IMR-90 (cell line): ENCODE results near the gene IRF2BP2. TPM values are rescaled to one million over a fixed set of nuclear protein-coding genes. Genes with fewer than 3 reads are reported as not detected.
A peak's percentile ranks its signal among the peaks of the same experiment; 100 is the strongest.

Experiments used
- ATAC-seq: fragments of 200-7000 bp; cut with Tn5 transposase; 2 replicates; pipeline ENCODE4 v1.9.1; 2020; ENCODE audit warnings: low read depth, mild to moderate bottlenecking, moderate library complexity
- BruUV-seq: library from RNA; stranded (reverse); fragments of 400-500 nt; replicated peaks from 2 replicates; lab custom pipeline; 2021; lab: Mats Ljungman, UMichigan
- CTCF ChIA-PET: fragments of 300-600 bp; formaldehyde crosslinking; extraction: SDS; loops from one replicate; lab custom pipeline; 2021; ENCODE audit warnings: antibody characterized with exemption; lab: Yijun Ruan, JAX
- POLR2A ChIA-PET: fragments of 300-600 bp; sonication (Branson Sonifier 250); formaldehyde crosslinking; loops from one replicate; lab custom pipeline; 2022; ENCODE audit warnings: antibody characterized with exemption; ENCODE audit not compliant: unreplicated experiment; lab: Charles Lee
- DNase-seq: peaks from one replicate; pipeline ENCODE4 v3.0.0; 2013
- H2AFZ ChIP-seq: replicated peaks from 2 replicates; pipeline ENCODE3; 2013; ENCODE audit warnings: low read length, mild to moderate bottlenecking; ENCODE audit not compliant: poor library complexity
- H2AK5ac ChIP-seq: 2 replicates; pipeline ENCODE4 v1.6.1; 2013; ENCODE audit warnings: low read depth, low read length, inconsistent platforms
- H2AK9ac ChIP-seq: replicated peaks from 2 replicates; pipeline ENCODE3; 2013; ENCODE audit warnings: mild to moderate bottlenecking, low read depth, low read length, moderate library complexity; ENCODE audit not compliant: poor library complexity
- H2BK120ac ChIP-seq: 2 replicates; pipeline ENCODE4 v1.6.1; 2013; ENCODE audit warnings: low read depth, low read length, inconsistent platforms
- H2BK15ac ChIP-seq: 3 replicates; pipeline ENCODE4 v1.6.1; 2013; ENCODE audit warnings: low read depth, low read length, inconsistent platforms
- H2BK20ac ChIP-seq: 2 replicates; pipeline ENCODE4 v1.6.1; 2013; ENCODE audit warnings: low read depth, mild to moderate bottlenecking, inconsistent platforms, low read length, moderate library complexity
- H2BK5ac ChIP-seq: 2 replicates; pipeline ENCODE4 v1.6.1; 2013; ENCODE audit warnings: mild to moderate bottlenecking, low read depth, low read length, inconsistent platforms; ENCODE audit not compliant: poor library complexity, severe bottlenecking
- H3K14ac ChIP-seq: replicated peaks from 2 replicates; pipeline ENCODE4 v1.6.1; 2013; ENCODE audit warnings: low read depth, low read length, inconsistent platforms
- H3K18ac ChIP-seq: 2 replicates; pipeline ENCODE4 v1.6.1; 2013; ENCODE audit warnings: low read depth, low read length, control low read depth
- H3K23ac ChIP-seq: 2 replicates; pipeline ENCODE4 v1.6.1; 2013; ENCODE audit warnings: low read depth, low read length, inconsistent platforms
- H3K27ac ChIP-seq: 2 replicates; pipeline ENCODE4 v1.5.1; 2013; ENCODE audit warnings: mild to moderate bottlenecking, control low read depth, low read length; ENCODE audit not compliant: insufficient read depth
- H3K27me3 ChIP-seq: 2 replicates; pipeline ENCODE4 v1.6.1; 2013; ENCODE audit warnings: low read length; ENCODE audit not compliant: control insufficient read depth, insufficient read depth
- H3K36me3 ChIP-seq: 2 replicates; pipeline ENCODE4 v1.6.1; 2013; ENCODE audit warnings: low read length, mixed read lengths; ENCODE audit not compliant: control insufficient read depth, insufficient read depth
- H3K4ac ChIP-seq: 2 replicates; pipeline ENCODE4 v1.6.1; 2013; ENCODE audit warnings: low read depth, low read length, inconsistent platforms
- H3K4me1 ChIP-seq: 2 replicates; pipeline ENCODE4 v1.6.1; 2013; ENCODE audit warnings: low read length, mixed read lengths; ENCODE audit not compliant: control insufficient read depth, insufficient read depth
- H3K4me2 ChIP-seq: 2 replicates; pipeline ENCODE4 v1.6.1; 2013; ENCODE audit warnings: low read depth, mild to moderate bottlenecking, control low read depth, low read length, moderate library complexity
- H3K4me3 ChIP-seq: 2 replicates; pipeline ENCODE4 v1.5.1; 2013; ENCODE audit warnings: low read depth, mild to moderate bottlenecking, control low read depth, low read length, moderate library complexity; ENCODE audit not compliant: insufficient read depth
- H3K56ac ChIP-seq: 2 replicates; pipeline ENCODE4 v1.6.1; 2013; ENCODE audit warnings: low read length, inconsistent platforms; ENCODE audit not compliant: insufficient read depth; ENCODE audit errors: extremely low read depth
- H3K79me1 ChIP-seq, 2 experiments: 2 replicates each; pipeline ENCODE4 v1.6.1; 2013; ENCODE audit warnings: low read length in 2 of 2, inconsistent platforms in 1 of 2, low read depth in 1 of 2
- H3K9ac ChIP-seq: 2 replicates; pipeline ENCODE4 v1.6.1; 2013; ENCODE audit warnings: low read depth, low read length, control low read depth
- H3K9me1 ChIP-seq: 2 replicates; pipeline ENCODE4 v1.6.1; 2013; ENCODE audit warnings: low read length, inconsistent platforms; ENCODE audit not compliant: insufficient read depth
- H3K9me3 ChIP-seq: 2 replicates; pipeline ENCODE4 v1.6.1; 2013; ENCODE audit warnings: low read length; ENCODE audit not compliant: control insufficient read depth, insufficient read depth
- H4K20me1 ChIP-seq: 2 replicates; pipeline ENCODE4 v1.6.1; 2013; ENCODE audit warnings: low read length, inconsistent platforms; ENCODE audit not compliant: insufficient read depth
- H4K5ac ChIP-seq: 2 replicates; pipeline ENCODE4 v1.6.1; 2013; ENCODE audit warnings: mild to moderate bottlenecking, low read depth, low read length, control low read depth
- H4K8ac ChIP-seq, 2 experiments: 2 replicates each; pipeline ENCODE4 v1.6.1; 2013; ENCODE audit warnings: low read depth in 2 of 2, low read length in 2 of 2, control low read depth in 1 of 2, inconsistent platforms in 1 of 2
- H4K91ac ChIP-seq: 2 replicates; pipeline ENCODE4 v1.6.1; 2013; ENCODE audit warnings: low read depth, low read length, inconsistent platforms; ENCODE audit not compliant: insufficient read depth
- BHLHE40 ChIP-seq: fragments of 150-350 bp; IDR thresholded peaks from 2 replicates; pipeline ENCODE4 v1.6.1; 2016; ENCODE audit warnings: mild to moderate bottlenecking, low read depth, low read length
- CEBPB ChIP-seq: IDR thresholded peaks from 2 replicates; pipeline ENCODE4 v1.6.1; 2012; ENCODE audit warnings: low read depth, low read length, improper control_type of control experiment
- CHD1 ChIP-seq: IDR thresholded peaks from 2 replicates; pipeline ENCODE4 v1.6.1; 2012; ENCODE audit warnings: low read depth, low read length, improper control_type of control experiment
- ELK1 ChIP-seq: fragments of 150-350 bp; IDR thresholded peaks from 2 replicates; pipeline ENCODE4 v1.6.1; 2016; ENCODE audit warnings: low read depth, mild to moderate bottlenecking, low read length, moderate library complexity, borderline replicate concordance
- FOS ChIP-seq: fragments of 150-350 bp; IDR thresholded peaks from 2 replicates; pipeline ENCODE4 v1.6.1; 2016; ENCODE audit warnings: low read depth, low read length
- MAFK ChIP-seq: IDR thresholded peaks from 2 replicates; pipeline ENCODE4 v1.6.1; 2012; ENCODE audit warnings: low read depth, low read length, improper control_type of control experiment
- MAZ ChIP-seq: IDR thresholded peaks from 2 replicates; pipeline ENCODE4 v1.6.1; 2012; ENCODE audit warnings: low read depth, mild to moderate bottlenecking, low read length, improper control_type of control experiment, moderate library complexity, borderline replicate concordance
- MXI1 ChIP-seq: IDR thresholded peaks from 2 replicates; pipeline ENCODE4 v1.6.1; 2012; ENCODE audit warnings: low read depth, mild to moderate bottlenecking, low read length, moderate library complexity, borderline replicate concordance
- NFE2L2 ChIP-seq: fragments of 150-350 bp; IDR thresholded peaks from 2 replicates; pipeline ENCODE4 v1.6.1; 2016; ENCODE audit warnings: low read depth, mild to moderate bottlenecking, low read length
- POLR2A ChIP-seq: IDR thresholded peaks from 2 replicates; pipeline ENCODE4 v1.6.1; 2012; ENCODE audit warnings: mild to moderate bottlenecking, low read depth, low read length
- RAD21 ChIP-seq: IDR thresholded peaks from 2 replicates; pipeline ENCODE4 v1.6.1; 2012; ENCODE audit warnings: low read length, improper control_type of control experiment
- RCOR1 ChIP-seq: IDR thresholded peaks from 2 replicates; pipeline ENCODE4 v1.6.1; 2012; ENCODE audit warnings: mild to moderate bottlenecking, low read length, improper control_type of control experiment; ENCODE audit not compliant: insufficient replicate concordance
- RFX5 ChIP-seq: IDR thresholded peaks from 2 replicates; pipeline ENCODE4 v1.8.0; 2012; ENCODE audit warnings: low read depth, mild to moderate bottlenecking, low read length, moderate library complexity
- SMC3 ChIP-seq: fragments of 150-350 bp; IDR thresholded peaks from 2 replicates; pipeline ENCODE4 v1.6.1; 2016; ENCODE audit warnings: low read depth, mild to moderate bottlenecking, antibody characterized with exemption, low read length, moderate library complexity
- USF2 ChIP-seq: fragments of 150-350 bp; IDR thresholded peaks from 2 replicates; pipeline ENCODE4 v1.6.1; 2017; ENCODE audit warnings: mild to moderate bottlenecking, antibody characterized with exemption, low read length, low read depth
- WGBS, 2 experiments: methylation state at CpG; one replicate each; pipeline versions ENCODE4 v1.1.5 to v1.1.7; 2013; ENCODE audit warnings: missing lambda C conversion rate in 2 of 2; ENCODE audit not compliant: insufficient read length in 1 of 2; ENCODE audit errors: extremely low coverage in 2 of 2; 5-methylcytosine and 5-hydroxymethylcytosine counted together
- dilution Hi-C: fragments of 300-500 bp; cut with HindIII; formaldehyde crosslinking; loops from one replicate; pipeline ENCODE4 v1.14.3; 2018; ENCODE audit warnings: low sequenced_read_pairs; ENCODE audit not compliant: unreplicated experiment
- in situ Hi-C: fragments of 300-500 bp; cut with MboI; formaldehyde crosslinking; loops from 3 replicates; pipeline ENCODE4 v1.14.3; 2019; ENCODE audit warnings: low sequenced_read_pairs, inconsistent platforms, mixed read lengths
- intact Hi-C: fragments of 100-400 bp; cut with micrococcal nuclease; formaldehyde crosslinking; loops from 2 replicates; pipeline ENCODE4 v1.10.0; 2022
- polyA plus RNA-seq, 3 experiments: library from polyadenylated mRNA; depleted of rRNA; stranded (reverse); fragments of >200 nt; gene quantifications; 2 replicates each; pipeline ENCODE4 v1.2.3, GENCODE V29; 2012; ENCODE audit warnings: low replicate concordance in 1 of 3
- total RNA-seq: library from RNA; depleted of rRNA; stranded (reverse); fragments of >200 nt; gene quantifications from 2 replicates; pipeline ENCODE4 v1.2.3, GENCODE V29; 2012

The IRF2BP2 gene
- total and polyA plus RNA-seq, 2 of the 4 experiments (the other 2 are of a cell fraction): 47.0 to 66.6 TPM

- H3K23ac ChIP-seq: peak overlapping the region; percentile 97
- peak overlapping the region; percentile 76 for H2AFZ ChIP-seq
- peak overlapping the region; percentile 96 for H3K4ac ChIP-seq
- H4K91ac ChIP-seq: peak overlapping the region; percentile 96
- H3K4me2 ChIP-seq: peak overlapping the region; percentile 62
- dilution Hi-C loops (no loop called here), in situ Hi-C loops (loop anchor here (5.0 to 25.0 kb wide), 4 partner anchors 110 to 470 kb away; no protein-coding TSS in a partner anchor), intact Hi-C loops (loop anchor here (1.0 to 5.0 kb wide), 3 partner anchors 112 to 462 kb away; no protein-coding TSS in a partner anchor)
- peak overlapping the region; percentile 98 for H3K18ac ChIP-seq
- H2AK9ac ChIP-seq: peak overlapping the region; percentile 82
- peak overlapping the region; percentile 80; the same call in 2 of the 3 replicates for H2BK15ac ChIP-seq
- peak overlapping the region; percentile 96 for H2BK120ac ChIP-seq
- peaks cover 24% of the 10 kb centered on the region for H3K4me1 ChIP-seq
- BruUV-seq: no TSS peak
- DNase-seq (peak; percentile 99), ATAC-seq (peak; percentile 10)
- H4K5ac ChIP-seq: peak overlapping the region; percentile 97
- H2BK5ac ChIP-seq: peak overlapping the region; percentile 85
- H3K9me1 ChIP-seq: peaks cover 4% of the 10 kb centered on the region; the same call in 1 of the 2 replicates
- peak overlapping the region; percentile 93 for H3K14ac ChIP-seq
- 0% methylated on average over 2 of the region's 20 CpGs; no CpG with 5 or more reads in 1 of the 2 experiments for WGBS, 2 experiments
- ChIA-PET POLR2A (interaction anchor here (0.5 to 2.9 kb wide), 4 partner anchors 9 to 425 kb away, joined by 4 to 18 read pairs (median 6); no protein-coding TSS in a partner anchor), CTCF (interaction anchor here (0.6 to 1.9 kb wide), 8 partner anchors 15 to 471 kb away, joined by 3 to 7 read pairs (median 4); no protein-coding TSS in a partner anchor)
- H4K20me1 ChIP-seq: peaks cover 9% of the 10 kb centered on the region
- no peaks in the 10 kb centered on the region for H3K9me3 ChIP-seq
- H3K36me3 ChIP-seq: peaks cover 12% of the 10 kb centered on the region
- H2AK5ac ChIP-seq: peak overlapping the region; percentile 90
- H3K4me3 ChIP-seq: peak overlapping the region; percentile 1; the same call in 1 of the 2 replicates
- no peaks in the 10 kb centered on the region for H3K27me3 ChIP-seq
- H4K8ac ChIP-seq: peak overlapping the region; percentile 76 to 92
- H3K79me1 ChIP-seq: peaks cover 0 to 13% of the 10 kb centered on the region in 2 experiments; a peak in 2 of 4 replicates
- peak overlapping the region; percentile 93 for H3K56ac ChIP-seq
- peak overlapping the region; percentile 66 for H3K9ac ChIP-seq
- H3K27ac ChIP-seq: peak overlapping the region; percentile 98
- peak overlapping the region; percentile 97 for H2BK20ac ChIP-seq
- TF ChIP-seq ELK1: no peak
- peak; percentile 99 for TF ChIP-seq CEBPB
- TF ChIP-seq FOS: peak; percentile 73
- TF ChIP-seq USF2: peak; percentile 87
- no peak for TF ChIP-seq MXI1
- peak; percentile 49; the same call in 1 of the 2 replicates for TF ChIP-seq MAFK
- TF ChIP-seq NFE2L2: peak; percentile 59; the same call in 1 of the 2 replicates
- TF ChIP-seq MAZ: peak; percentile 35; the same call in 1 of the 2 replicates
- TF ChIP-seq CHD1: no peak; the same call in none of the 2 replicates
- TF ChIP-seq BHLHE40: peak; percentile 78
- no peak for TF ChIP-seq RCOR1
- peak; percentile 35 for TF ChIP-seq RAD21
- peak; percentile 20 for TF ChIP-seq SMC3
- TF ChIP-seq POLR2A: peak; percentile 69
- no peak for TF ChIP-seq RFX5
Measured at GRCh38 chr1:234612352-234613127, 2.6 kb upstream of the IRF2BP2 start.
